Omental fat pad (tissue), 4 donors: ENCODE results near the gene TTC32. TPM values are rescaled to one million over a fixed set of nuclear protein-coding genes. Genes with fewer than 3 reads are reported as not detected.

Experiments
- ATAC-seq: fragments of 150-250 bp; one replicate; pipeline ENCODE4 v1.9.1; 2016; ENCODE audit warnings: mild to moderate bottlenecking, moderate library complexity; ENCODE audit not compliant: low FRiP score
- DNase-seq: peaks from one replicate; pipeline ENCODE4 v3.0.0-alpha.2; 2019; ENCODE audit warnings: low spot score
- CTCF ChIP-seq, 3 donors: fragments of 450-650 bp; IDR thresholded peaks; one replicate each; pipeline ENCODE4 v1.5.1; 2016 to 2017; ENCODE audit warnings: antibody characterized with exemption in 3 of 3, mild to moderate bottlenecking in 3 of 3, moderate library complexity in 2 of 3
- total RNA-seq, 4 donors: library from RNA; depleted of rRNA; stranded (reverse); fragments of >200 nt; gene quantifications; one replicate each; pipeline ENCODE4 v1.1.0, GENCODE V29; 2016

Gene TTC32
- total RNA-seq, 4 donors from 2014 or later = 6.0 to 18.1 (median 7.5) TPM

DNA sequence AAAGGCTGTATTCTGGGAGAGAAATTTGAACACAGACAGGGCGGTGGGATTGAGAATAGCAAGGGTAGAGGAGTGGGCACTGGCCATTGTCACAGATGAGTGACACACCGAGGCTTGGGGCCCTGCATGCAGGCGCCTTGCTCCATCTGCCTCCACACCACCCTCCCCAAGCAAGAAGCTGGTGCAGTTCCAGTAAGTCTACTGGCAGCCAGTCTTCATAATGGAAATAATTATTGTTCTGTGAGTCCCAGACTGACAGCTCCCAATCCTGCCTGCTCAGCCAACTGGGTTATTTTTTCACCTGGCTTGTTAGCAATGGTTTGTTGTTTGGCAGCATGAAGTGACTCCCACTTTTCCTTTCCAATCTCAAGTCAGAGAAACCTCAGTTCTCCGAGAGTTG is 13.0 kb downstream of the TTC32 start:
- DNase-seq = no peak
- ATAC-seq = no peak
- TF ChIP-seq CTCF (IDR thresholded peaks at IDR 0.05) = no peak

- DNase-seq (no peak), ATAC-seq (no peak)
- TF ChIP-seq CTCF (IDR thresholded peaks at IDR 0.05) = no peak
These were observed 14.3 kb downstream of the TTC32 start for GRCh38 chr2:19887510-19887909.

DNA sequence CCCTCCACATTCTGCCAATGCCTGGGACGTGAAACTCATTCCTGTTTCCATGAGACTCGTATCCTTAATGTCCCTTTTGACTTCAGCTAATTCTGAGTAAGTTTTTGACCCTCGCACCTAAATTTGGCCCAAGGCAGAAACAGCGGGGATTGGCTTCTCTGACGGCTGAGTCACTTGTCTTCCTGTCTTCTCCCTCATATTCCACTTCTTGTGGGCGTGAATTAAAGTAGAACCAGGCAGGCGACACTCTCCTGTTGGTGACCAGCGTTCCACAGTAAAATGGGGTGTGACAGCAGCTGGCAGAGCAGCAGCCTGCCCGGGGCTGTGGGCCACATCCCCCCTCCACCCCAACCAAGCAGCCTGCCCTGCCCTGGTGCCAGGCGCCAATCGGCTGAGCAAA is 15.5 kb downstream of the TTC32 start:
- DNase-seq (no peak), ATAC-seq (no peak)
- TF ChIP-seq CTCF (IDR thresholded peaks at IDR 0.05) = no peak

- ATAC-seq (no peak), DNase-seq (no peak)
- no peak for TF ChIP-seq CTCF (IDR thresholded peaks at IDR 0.05)
These were observed 16.0 kb downstream of the TTC32 start for GRCh38 chr2:19885791-19886190.

DNA sequence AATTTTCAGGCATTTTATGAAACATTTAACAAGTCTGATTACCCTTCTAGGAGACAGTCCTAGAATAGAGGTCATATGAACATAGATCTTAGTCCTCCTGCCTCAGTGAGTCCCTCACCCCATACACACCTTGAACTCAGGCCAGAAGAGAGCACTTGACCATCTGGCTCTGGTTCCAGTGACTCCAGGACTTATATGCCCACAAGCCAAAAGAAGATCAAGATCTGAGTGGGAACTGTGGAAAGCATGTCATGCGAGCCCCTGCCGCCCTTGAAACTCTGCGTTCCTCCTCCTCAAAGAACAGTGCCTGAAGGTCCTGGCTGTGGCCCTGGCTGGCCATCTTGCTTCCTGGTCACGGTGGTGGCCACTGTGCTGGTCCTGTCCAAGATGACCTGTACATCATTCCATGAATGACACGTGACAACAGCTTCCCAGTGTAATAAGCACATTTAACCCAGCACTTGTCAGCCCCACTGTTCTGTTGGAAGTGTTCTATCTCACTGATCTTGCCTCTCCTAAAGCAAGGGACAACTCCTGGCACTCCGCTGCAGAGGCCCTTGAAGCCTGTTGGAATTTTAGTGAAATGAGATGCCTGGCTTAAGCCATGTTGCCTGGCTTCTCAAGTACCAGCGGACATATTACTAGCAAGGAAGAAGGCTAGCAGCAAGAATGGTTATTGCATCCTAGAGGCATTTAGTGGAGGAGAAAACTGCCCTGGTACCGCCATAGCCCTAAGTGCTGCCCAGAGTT is 17.6 kb downstream of the TTC32 start:
- ATAC-seq (no peak), DNase-seq (no peak)
- TF ChIP-seq CTCF (IDR thresholded peaks at IDR 0.05) = no peak

- ATAC-seq (no peak), DNase-seq (no peak)
- no peak for TF ChIP-seq CTCF (IDR thresholded peaks at IDR 0.05)
These were observed 18.3 kb downstream of the TTC32 start for GRCh38 chr2:19883486-19883885.

DNA sequence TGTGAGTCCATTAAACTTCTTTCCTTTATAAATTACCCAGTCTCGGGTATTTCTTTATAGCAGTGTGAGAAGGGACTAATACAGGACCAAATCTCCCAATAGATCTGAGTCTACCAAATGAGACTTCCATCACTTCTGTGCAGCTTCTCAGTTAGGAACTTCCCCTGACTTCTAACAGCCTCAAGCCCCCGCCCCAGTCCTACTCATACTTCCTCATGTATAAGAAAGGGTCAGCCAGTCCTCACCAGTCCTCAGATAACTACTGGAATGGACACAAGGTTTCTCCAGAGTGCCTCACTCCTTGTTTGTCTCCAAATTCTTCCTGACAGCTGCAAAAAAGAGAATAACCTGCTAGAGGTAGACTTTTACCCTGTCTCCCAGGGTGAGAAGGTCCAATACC is 19.5 kb downstream of the TTC32 start:
- DNase-seq = no peak
- TF ChIP-seq CTCF (IDR thresholded peaks at IDR 0.05) = no peak
- no peak for ATAC-seq
